Upper lobe of right lung (tissue), 1 donor: Measurements from ENCODE around the gene RASGRF1. TPM values are rescaled to one million over a fixed set of nuclear protein-coding genes. Genes with fewer than 3 reads are reported as not detected.

ENCODE experiments used
- ATAC-seq: fragments of 200-7000 bp; cut with Tn5 transposase; one replicate; pipeline ENCODE4 v1.9.1; 2020; ENCODE audit warnings: mild to moderate bottlenecking, moderate library complexity
- DNase-seq: peaks from one replicate; pipeline ENCODE4 v3.0.0-alpha.2; 2020
- H3K27ac ChIP-seq: fragments of 200-600 bp; one replicate; pipeline ENCODE4 v1.8.0; 2022
- H3K27me3 ChIP-seq: fragments of 200-600 bp; one replicate; pipeline ENCODE4 v1.8.0; 2022; ENCODE audit warnings: mild to moderate bottlenecking
- H3K36me3 ChIP-seq: fragments of 200-600 bp; one replicate; pipeline ENCODE4 v1.8.0; 2022
- H3K4me1 ChIP-seq: fragments of 200-600 bp; one replicate; pipeline ENCODE4 v1.8.0; 2022
- H3K4me3 ChIP-seq: fragments of 200-600 bp; one replicate; pipeline ENCODE4 v1.8.0; 2022; ENCODE audit warnings: mild to moderate bottlenecking
- H3K9me3 ChIP-seq: fragments of 200-600 bp; one replicate; pipeline ENCODE4 v1.8.0; 2022
- CTCF ChIP-seq: fragments of 200-600 bp; IDR thresholded peaks from one replicate; pipeline ENCODE4 v1.8.0; 2022; ENCODE audit warnings: antibody characterized with exemption
- intact Hi-C: fragments of 100-400 bp; cut with DNase I; formaldehyde crosslinking; loops from one replicate; pipeline ENCODE4 v1.11.0; 2022
- total RNA-seq: library from RNA; stranded (reverse); fragmentation: NEBNext Ultra II Directional; extraction: Animal tissue kit (Norgen Biotek cat#: 25700); gene quantifications from one replicate; pipeline ENCODE4 v1.2.1, GENCODE V29; 2021
- donor health status: DM: no; HTN: yes; CAD: no; lungs with severe emphysema.

Gene RASGRF1
- total RNA-seq, 1 donor from 2014 or later = 105 TPM

GRCh38 chr15:79006071-79006470 is 84.5 kb downstream of the RASGRF1 start:
- Histone ChIP-seq H3K4me3 (no peak overlapping the region), H3K27me3 (no peaks in the 10 kb centered on the region), H3K27ac (no peak overlapping the region), H3K4me1 (peaks cover 14% of the 10 kb centered on the region), H3K36me3 (no peaks in the 10 kb centered on the region), H3K9me3 (no peaks in the 10 kb centered on the region)
- DNase-seq = no peak
- intact Hi-C loops = no loop called here
- TF ChIP-seq CTCF = no peak
- ATAC-seq = no peak

GRCh38 chr15:79004336-79004735 is 86.2 kb downstream of the RASGRF1 start:
- Histone ChIP-seq H3K27me3 (no peaks in the 10 kb centered on the region), H3K27ac (no peak overlapping the region), H3K9me3 (no peaks in the 10 kb centered on the region), H3K36me3 (no peaks in the 10 kb centered on the region), H3K4me1 (peaks cover 14% of the 10 kb centered on the region), H3K4me3 (no peak overlapping the region)
- ATAC-seq = peak; percentile 80
- intact Hi-C loops = no loop called here
- no peak for DNase-seq
- no peak for TF ChIP-seq CTCF

- Histone ChIP-seq H3K36me3 (no peaks in the 10 kb centered on the region), H3K27me3 (no peaks in the 10 kb centered on the region), H3K27ac (no peak overlapping the region), H3K4me1 (peaks cover 14% of the 10 kb centered on the region), H3K9me3 (no peaks in the 10 kb centered on the region), H3K4me3 (no peak overlapping the region)
- TF ChIP-seq CTCF = no peak
- ATAC-seq (no peak), DNase-seq (no peak)
- intact Hi-C loops = no loop called here
Measured at GRCh38 chr15:79003896-79004295, 86.7 kb downstream of the RASGRF1 start.

GRCh38 chr15:79003301-79003700 is 87.3 kb downstream of the RASGRF1 start:
- no peak for ATAC-seq
- intact Hi-C loops = no loop called here

GRCh38 chr15:79002581-79002980 is 88.0 kb downstream of the RASGRF1 start:
- Histone ChIP-seq H3K4me3 (no peak overlapping the region), H3K27ac (no peak overlapping the region), H3K36me3 (no peaks in the 10 kb centered on the region), H3K4me1 (peaks cover 14% of the 10 kb centered on the region), H3K27me3 (no peaks in the 10 kb centered on the region), H3K9me3 (no peaks in the 10 kb centered on the region)
- no peak for DNase-seq
- intact Hi-C loops = no loop called here
- no peak for ATAC-seq
- no peak for TF ChIP-seq CTCF

More at GRCh38 chr15:79003301-79003700, 87.3 kb downstream of the RASGRF1 start:
- no peak overlapping the region for H3K4me3 ChIP-seq
- no peak overlapping the region for H3K27ac ChIP-seq
- H3K27me3 ChIP-seq = no peaks in the 10 kb centered on the region
- H3K36me3 ChIP-seq = no peaks in the 10 kb centered on the region
- TF ChIP-seq CTCF = no peak
- H3K4me1 ChIP-seq = peaks cover 14% of the 10 kb centered on the region
- no peaks in the 10 kb centered on the region for H3K9me3 ChIP-seq
- DNase-seq = no peak

- Histone ChIP-seq H3K36me3 (no peaks in the 10 kb centered on the region), H3K9me3 (no peaks in the 10 kb centered on the region), H3K4me1 (peaks cover 6% of the 10 kb centered on the region), H3K27ac (no peak overlapping the region), H3K4me3 (peak overlapping the region; percentile 29), H3K27me3 (no peaks in the 10 kb centered on the region)
- intact Hi-C loops = no loop called here
- no peak for TF ChIP-seq CTCF
- ATAC-seq (no peak), DNase-seq (no peak)
Measured at GRCh38 chr15:78999636-79000035, 90.9 kb downstream of the RASGRF1 start.
